Dermis blood vessel endothelial cell (primary cell): Measurements from ENCODE around the gene PHLDA2. TPM values are rescaled to one million over a fixed set of nuclear protein-coding genes. Genes with fewer than 3 reads are reported as not detected.

Source experiments
- DNase-seq: peaks from one replicate; pipeline ENCODE4 v3.0.0; 2010
- total RNA-seq: library from RNA; depleted of rRNA; stranded (reverse); fragments of >200 nt; gene quantifications from 2 replicates; pipeline ENCODE4 v1.2.3, GENCODE V29; 2014

PHLDA2 gene, protein sequence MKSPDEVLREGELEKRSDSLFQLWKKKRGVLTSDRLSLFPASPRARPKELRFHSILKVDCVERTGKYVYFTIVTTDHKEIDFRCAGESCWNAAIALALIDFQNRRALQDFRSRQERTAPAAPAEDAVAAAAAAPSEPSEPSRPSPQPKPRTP
- 0.51 and 1.5 TPM in 2 replicates for total RNA-seq

DNA sequence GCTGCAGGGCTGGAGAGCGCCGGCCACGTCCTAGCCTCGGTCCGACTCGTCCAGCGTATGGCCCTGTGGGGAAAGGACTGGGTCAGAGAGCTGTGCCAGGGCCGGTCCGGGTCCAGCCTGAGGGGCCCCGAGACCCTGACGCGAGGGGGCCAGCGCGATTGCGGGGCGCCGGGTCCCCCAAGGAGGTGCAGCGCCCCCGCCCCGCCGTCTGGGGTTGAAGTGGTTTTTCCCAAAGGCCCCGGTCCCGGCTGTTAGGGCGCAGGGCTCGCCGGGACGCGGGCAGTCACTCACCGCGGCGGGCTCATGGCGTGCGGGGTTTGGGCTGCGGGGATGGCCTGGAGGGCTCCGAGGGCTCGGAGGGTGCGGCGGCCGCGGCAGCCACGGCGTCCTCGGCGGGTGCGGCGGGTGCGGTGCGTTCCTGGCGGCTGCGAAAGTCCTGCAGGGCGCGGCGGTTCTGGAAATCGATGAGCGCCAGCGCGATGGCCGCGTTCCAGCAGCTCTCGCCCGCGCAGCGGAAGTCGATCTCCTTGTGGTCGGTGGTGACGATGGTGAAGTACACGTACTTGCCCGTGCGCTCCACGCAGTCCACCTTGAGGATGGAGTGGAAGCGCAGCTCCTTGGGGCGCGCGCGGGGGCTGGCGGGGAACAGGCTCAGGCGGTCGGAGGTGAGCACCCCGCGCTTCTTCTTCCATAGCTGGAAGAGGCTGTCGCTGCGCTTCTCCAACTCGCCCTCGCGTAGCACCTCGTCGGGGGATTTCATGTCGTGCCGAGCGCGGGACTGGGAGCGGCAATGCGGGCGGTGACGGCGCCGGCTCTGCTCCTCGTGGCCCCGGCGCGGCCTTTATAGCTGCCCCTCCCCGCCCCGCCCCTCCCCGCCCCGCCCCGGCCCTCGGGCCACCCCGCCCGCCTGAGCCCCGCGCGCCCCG is at the start of gene PHLDA2:
Gene PHLDA2 (minus strand): TSS at position 816 of the 926 bp plus-strand sequence. CDS start 56 bp downstream, at position 760.
- DNase-seq: peak; percentile 69

DNA sequence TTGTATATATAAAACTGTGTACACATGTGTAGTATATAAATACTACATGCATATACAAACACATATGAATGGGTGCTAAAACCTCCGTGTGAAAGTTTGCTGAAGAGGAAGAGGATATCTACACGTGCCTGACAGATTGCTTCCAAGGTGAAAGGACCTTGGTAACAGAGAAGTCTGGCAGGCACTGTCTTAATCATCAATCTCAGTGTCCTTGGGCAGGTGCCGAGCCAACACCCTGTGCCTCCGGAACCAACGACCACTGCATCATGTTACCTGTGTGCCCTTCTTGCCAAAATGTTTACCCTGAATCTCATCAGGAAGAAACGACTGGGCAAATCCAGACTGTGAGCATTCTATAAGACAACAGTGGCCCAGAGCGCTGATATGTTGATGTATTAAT is 47.9 kb upstream of the PHLDA2 start:
- DNase-seq: no peak

DNA sequence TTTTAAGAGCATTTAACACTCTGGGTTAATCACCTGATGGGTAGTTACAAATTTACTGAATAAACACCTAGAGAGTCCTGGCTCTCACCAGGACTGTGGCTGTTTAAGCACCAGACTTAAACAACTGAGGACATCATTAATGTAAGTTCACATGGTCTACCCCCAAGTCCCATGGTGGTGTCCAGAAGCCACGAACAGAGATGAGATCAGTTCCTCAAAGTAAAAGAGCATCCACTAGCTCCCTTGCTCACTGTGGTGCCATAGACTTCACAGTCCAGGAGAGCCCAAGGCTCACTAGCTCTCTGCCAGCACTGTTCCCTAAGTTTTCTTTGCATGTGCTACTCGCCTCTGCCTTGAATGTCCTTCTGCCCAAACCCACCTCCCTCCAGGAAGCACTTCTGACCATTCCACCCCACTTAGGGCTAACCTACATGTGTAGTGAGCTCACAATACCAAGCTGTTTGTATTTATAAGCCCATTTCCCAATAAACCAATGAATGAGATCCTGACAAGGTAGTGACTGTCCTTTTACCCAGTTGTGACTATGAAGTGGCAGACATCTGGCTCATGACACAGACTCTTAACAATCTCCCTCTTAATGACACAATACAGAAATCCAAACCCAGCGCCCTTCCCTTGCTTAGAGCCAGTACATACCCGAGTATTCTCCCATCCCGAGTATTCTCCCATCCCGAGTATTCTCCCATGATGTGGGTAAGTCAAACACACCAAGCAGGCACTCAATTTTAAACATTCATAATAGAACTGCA is 47.3 kb upstream of the PHLDA2 start:
- no peak for DNase-seq

DNA sequence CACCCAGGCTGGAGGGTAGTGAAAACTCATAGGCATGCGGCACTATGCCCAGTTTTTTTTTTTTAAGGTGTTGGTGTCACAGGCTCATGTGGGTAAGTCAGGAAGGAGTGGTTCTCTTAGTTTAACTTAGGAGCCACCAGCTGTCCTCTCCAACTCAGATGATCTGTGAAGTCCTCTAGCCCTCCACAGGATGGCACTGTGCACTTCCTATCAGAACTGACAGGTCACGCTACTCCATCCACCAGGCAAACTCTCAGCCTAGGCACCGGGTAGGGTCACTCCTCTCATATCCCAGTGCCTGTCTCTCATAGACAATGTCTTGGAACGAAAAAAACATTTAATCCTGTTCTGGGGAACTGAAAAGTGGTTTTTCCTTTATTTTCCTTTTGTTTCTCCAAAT is 46.4 kb upstream of the PHLDA2 start:
- DNase-seq: peak; percentile 62

DNA sequence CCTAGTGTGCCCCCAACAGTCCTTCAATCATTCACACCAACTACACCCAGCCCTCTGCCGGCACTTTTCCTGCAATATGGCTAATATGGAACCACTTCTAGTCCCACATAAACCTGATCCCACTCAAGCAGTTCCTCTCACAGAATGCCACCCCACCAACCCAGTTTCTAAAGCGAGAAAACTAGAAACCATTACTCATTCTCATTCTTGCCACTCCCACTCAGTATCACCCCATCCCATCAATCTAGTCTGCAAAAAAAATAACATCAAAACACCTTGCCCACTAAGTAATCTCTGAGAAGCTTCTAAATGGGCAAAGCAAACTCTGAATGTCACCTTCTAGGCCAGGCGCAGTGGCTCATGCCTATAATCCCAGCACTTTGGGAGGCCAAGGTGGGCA is 45.1 kb upstream of the PHLDA2 start:
- DNase-seq: no peak

DNA sequence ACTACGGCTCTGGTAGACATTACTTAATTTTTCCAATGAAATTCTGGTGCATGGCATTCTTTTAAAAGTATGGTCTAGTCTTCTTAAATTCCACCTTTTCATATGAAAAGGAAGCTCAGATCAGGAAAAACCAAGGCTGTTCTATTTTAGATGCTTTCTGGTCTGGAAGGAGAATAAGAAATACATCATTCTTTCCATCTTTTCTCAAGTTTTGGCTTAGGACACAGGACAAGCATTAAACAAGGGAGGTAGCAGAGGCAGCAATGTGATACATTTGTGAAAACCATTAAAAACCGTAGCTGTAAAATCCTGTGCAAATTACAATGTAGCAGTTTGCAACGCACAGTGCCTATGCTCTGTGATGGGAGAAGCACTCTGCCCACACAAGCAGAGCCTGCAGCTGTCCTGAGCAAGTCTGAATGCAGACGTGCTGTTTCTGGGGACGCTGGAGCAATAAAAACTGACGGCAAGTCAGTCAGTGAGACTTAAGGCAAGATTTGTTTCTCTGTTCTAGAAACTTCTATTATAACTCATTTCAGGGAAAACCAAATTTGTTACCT is 39.2 kb upstream of the PHLDA2 start:
- DNase-seq: no peak

DNA sequence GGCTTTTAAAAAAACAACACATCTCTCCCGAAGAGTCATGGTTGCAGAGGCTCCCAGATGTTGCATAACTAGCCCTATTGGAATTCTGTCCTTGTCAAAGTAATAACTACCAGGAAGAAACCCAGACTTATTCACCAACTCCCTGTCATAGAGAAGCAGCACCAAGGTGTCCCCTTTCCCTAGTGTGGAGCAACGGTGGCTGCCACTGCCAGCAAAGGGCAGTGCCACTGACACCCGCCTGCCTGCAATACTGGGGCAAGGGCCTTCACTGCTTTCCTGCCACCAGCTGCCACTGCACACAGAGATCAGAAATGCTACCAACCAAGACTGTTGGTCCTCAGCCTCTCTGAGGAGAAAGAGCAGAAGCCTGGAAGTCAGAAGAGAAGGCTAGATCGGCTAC is 35.6 kb upstream of the PHLDA2 start:
- no peak for DNase-seq

DNA sequence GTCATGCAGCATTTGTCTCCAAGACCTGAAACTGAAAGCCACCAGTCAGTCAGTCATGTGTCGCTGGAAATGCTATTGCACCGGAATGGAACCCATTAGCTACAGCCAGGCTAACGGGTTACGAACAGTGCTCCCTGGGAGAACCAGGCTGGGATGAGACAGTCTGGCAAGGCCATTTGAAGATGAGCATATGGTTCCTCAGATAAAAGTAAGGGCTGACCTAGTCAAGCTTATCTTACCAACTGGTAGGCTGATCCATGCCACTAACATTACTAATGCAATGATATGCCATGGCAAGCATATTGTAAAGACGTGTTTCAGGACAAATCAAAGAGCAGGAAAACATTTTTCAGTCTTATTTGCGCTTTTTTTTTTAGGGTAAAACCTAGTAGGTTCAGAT is 34.5 kb upstream of the PHLDA2 start:
- no peak for DNase-seq

DNA sequence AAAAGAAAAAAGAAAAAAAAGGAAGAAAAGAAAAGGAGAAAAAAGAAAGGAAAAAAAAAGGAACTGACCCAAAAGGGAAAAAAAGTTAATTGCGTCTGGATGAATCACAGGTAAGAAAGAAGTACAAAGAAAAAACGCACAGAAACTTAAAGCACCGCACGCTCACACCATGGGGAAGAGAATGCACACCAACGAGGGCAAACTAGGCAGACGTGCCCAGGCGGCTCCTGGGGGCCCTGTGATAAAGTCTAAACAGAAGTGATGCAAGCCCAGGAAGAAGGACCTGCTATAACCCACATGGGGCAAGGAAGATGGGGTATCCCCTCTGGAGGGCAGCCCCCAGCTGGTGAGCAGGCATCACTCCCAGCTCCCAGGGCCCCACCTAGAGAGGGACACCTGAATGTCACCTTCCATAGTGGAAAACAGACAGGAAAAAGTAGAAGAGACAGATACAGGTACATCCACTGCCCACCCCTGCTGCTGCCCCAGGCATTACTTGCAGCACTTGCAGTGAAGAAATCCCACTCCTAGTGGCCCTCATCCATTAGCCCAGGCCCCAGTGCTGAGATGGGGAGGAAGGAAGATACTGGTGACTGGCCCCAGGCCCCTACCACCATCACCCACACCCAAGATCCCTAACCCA is 34.0 kb upstream of the PHLDA2 start:
- no peak for DNase-seq

DNA sequence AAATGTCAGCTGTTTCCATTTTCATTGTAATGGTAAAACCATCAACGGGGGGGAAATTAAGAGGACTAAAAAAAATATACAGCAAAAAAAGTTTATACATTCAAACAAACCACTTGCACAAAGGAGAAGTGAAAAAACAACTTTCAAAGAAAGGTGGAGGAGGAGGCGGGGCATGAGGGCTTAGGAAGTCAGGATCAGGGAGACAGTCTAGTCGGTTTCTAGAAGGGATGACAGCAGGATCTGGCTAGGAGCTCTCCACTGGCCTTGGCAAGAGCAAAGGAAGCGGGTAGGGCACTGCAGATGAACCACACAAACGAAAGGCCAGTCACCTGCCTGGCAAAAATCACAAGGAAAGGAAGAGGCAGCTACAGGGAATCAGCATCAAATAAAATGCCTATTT is 31.9 kb upstream of the PHLDA2 start:
- DNase-seq: no peak

DNA sequence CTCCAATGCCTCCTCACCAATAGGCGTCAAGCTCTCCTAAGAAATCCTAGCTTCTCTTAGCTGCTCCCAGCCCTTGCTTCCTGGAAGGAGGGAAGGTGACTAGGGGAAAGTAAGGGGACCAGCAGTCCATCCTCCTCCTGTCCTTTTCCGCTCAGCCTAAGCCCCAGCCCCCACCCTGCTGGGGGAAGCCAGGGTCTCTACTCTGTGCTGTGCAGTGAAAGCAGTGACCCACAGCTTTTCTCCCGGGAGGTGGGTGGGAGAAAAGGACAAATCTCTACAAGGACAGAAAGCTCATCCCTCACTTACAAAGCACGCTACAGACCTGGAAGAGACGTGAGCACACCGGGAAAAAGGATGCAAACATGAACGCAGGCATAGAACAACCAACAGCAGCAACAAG is 30.9 kb upstream of the PHLDA2 start:
- no peak for DNase-seq

DNA sequence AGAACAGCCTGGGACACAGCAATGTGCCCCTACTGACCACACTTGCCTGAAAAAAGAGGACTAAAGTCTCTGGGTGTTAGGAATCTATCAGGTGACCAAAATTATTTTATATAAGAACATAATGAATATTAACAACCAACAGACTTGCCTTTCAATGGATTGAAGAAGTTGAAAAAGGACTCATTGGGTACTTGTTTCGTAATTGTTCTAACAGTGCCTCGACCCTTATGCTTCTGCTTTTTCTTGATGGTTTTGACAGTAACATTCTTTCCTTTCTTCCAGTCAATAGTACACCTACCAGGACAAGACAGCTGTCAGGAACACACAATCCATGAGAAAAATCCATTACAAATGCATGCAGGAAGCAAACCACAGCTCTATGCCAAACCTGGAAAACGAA is 29.0 kb upstream of the PHLDA2 start:
- DNase-seq: no peak

DNA sequence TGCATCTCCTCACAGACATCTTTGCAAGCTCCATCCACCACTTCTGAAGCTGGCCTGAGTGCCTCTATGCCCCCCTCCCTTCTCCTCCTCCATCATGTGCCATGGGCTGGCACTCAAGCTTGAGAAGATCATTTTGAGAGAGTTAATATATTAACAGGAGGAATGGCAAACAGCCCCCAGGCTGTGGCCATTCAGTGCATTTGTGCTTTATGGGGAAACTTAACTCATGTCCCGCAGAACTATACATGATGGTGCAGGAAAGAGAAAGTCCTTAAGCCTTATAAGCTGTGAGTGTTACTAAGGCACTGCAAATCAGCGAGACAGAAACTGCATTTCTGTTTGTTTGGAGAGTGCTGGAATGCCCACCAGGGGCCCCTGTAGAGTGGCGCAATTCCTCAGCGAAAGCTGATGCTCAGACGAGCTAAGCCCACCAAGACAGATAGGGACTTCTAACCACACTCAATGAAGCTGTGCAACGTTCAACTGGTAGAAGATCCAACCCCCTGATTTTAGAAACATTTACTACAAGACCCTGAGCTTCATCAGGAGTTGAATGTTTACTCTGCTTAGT is 26.8 kb upstream of the PHLDA2 start:
- DNase-seq: no peak

DNA sequence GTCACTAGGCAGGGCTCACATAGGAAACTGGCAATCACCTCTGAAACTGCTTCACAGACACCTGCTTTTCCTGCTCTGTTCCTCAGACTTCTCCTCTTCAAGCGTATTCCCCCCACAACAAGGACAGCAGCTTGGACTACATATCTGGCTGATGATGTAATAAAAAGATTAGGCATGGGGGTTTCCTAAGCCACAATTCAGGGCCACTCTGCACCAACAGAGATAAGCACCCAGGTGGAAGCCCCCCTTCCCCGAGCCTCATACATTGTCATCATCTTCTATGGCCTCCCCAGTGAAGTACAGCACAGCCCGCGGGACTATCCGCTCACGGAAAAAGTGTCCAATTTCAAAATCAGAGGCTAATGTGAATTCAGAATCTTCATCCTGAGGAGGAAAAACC is 25.0 kb upstream of the PHLDA2 start:
- DNase-seq: peak; percentile 60

DNA sequence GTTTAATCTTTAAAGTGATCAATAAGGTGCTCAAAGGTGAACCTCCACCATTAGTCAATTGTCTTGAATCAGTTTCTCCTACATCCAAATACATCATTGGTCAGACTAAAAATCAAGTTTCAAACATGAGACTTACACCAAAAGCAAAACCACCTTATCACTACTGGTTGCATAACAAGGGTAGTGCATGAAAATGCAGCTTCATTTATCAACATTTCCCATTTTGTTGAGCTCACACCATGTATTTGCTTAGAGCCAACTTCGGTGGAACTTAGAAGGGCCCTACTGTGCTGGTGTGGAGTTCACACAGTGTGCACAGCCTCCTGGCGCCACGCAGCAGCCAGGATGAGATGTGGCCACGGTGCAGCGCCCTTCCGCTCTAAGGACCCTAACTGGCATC is 23.1 kb upstream of the PHLDA2 start:
- DNase-seq: no peak

DNA sequence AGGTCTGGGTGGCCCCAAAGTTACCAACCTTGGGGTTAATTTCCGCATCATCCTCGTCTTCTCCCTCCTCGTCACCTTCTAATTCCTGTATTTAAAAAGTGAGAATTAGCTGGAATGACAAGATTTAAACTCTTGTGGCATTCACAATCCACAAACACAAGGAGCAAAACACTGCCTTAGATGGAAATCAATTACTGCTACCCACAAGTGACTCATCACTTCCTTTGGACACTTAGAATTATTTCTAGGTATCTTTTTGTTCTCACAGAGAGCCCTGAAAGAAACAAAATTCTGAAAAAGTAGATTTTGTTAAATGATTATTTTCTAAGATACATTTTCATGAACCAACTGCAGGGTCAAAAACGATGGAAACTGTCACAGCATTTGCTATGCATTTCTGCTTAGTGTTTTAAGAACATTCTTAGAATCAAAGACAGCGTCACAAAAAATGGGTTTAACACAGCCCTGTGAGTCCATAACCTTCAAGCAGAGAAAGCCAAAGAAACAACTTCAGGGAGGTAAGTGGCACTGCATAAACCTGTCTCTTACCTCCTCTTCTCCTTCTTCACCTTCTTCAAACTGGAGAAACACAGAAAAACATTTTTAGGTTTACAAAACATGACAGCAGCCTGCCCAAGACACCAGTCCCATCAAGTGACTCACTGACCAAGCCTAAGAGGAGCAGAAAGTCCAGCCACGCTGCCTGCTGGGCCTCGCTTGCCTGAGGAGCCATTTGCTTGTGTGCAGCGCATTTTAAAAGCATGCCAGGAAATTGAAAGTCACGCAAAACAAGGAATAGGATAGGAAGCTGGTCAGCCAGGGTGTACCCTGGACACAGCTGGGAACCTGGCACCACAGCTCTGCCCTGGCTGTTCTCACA is 22.3 kb upstream of the PHLDA2 start:
- peak; percentile 77 for DNase-seq

DNA sequence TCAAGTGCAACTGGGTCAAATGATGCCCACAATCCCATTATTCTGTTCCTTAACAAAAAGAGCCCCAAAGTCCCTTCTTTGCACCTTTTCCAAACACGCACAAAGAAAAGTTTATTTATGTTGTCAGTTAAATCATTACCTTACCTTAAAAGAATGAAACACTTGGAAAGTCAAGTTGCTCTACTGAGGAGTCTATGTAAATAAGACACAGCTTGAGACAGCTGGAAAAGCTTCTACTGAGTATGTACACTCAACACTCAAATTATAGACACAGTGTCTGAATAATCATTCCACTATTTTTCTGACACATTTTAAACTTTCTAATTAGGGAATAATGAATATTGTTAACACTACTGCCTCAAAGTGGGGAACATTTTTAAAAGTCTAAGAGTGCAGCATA is 21.6 kb upstream of the PHLDA2 start:
- DNase-seq: no peak

DNA sequence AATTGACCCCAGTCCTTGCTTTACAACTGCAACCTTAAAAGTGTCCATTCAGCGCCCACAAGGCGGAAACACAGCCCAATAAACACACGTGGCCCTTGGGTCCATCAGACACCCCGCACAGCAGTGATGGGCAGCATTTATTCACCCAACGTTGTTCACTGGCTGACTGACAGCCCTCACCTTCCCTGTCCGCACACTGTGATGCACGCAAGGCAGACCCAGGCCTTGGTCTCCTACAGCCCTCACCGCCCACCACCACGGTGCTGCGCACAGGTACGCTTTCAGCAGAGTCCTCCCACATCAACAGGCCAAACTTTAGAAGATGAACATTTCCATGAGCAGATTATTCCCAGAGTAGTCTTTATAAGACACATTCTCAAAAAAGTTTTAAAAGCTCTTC is 20.7 kb upstream of the PHLDA2 start:
- no peak for DNase-seq

DNA sequence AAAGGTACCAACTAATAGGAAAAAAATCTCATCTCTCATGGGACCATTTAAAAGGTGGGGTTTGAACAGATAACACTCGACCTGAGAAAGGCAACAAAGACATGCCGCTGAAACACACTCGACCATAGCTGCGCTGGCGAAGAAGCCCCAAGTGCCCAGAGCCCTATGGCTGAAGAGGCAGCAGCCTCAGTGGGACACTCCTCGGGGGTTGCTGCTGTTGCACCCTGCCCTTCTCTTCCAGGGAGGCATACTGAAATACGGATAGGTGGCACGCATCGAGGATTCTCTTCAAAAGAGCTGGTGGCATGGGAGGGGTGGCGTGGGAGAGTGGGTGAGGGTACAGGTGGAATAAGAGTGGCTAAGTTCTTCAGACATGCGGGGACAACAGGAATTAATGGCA is 18.5 kb upstream of the PHLDA2 start:
- no peak for DNase-seq

DNA sequence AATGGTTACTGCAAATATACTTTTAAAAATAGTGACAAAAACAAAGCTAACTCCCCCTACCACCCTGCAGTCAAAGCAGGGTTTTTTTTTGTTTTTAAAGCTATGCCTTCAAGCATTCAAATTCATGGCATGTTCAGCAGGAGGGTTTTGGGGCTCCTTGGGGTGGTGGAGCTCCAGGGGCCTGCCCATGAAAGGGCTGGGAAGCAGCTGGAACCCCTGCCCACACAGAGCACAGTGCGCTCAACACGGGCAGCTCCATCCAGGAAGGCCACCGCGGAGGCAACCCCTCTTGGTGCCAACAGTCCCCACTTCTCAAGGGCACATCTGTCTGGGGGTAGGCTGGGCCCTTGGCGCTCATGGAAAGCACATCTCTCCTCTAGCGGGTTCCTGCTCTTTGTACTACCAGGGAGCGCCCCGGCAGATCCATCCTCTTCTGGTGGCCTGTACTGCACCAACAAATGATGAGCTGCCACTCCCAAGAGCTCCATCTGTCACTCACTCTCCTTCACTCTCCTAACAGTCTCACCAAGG is 16.6 kb upstream of the PHLDA2 start:
- DNase-seq: no peak
